Activated CD4-positive, alpha-beta T cell treated with anti-CD3 and anti-CD28 coated beads for 1 hour (primary cell): ENCODE results near the gene PITPNC1.
"Not testable (repeated sequence)": the region's sequence is repeated elsewhere in the genome, so short reads cannot be mapped to it uniquely, and the experiment has no call there.

Experiments used
- DNase-seq: peaks from one replicate; pipeline ENCODE4 v3.0.0-alpha.2; 2020

The PITPNC1 gene

DNA sequence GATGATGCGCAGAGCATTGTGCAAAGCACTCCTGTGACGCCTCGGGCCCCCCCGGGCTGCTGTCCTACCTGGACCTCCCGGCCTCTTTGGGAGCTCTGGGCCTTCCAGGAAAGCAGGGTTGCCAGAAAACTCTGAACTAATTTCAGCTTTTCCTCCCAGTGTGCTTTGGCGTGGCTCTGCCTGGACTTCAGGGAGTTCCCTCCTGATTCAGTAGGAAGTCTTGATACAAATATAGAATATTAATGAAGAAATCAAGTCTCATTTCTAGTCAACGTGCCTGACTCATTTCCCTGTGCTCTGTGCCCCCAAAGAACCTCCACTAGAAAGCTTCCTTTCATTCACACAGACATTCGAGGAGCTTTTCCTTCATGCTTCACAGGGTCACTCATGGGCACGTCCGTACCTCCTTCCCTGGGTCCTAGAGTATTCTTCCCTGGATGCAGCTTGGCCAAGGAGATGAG is 256.7 kb downstream of the PITPNC1 start:
- no peak for DNase-seq

- DNase-seq = no peak
Measured at GRCh38 chr17:67635681-67636080, 258.6 kb downstream of the PITPNC1 start.

GRCh38 chr17:67636312-67636711 is 259.2 kb downstream of the PITPNC1 start:
- DNase-seq = no peak

GRCh38 chr17:67636834-67637520 is 259.9 kb downstream of the PITPNC1 start:
- no peak for DNase-seq

- no peak for DNase-seq
Measured at GRCh38 chr17:67637901-67638641, 261.0 kb downstream of the PITPNC1 start.

DNA sequence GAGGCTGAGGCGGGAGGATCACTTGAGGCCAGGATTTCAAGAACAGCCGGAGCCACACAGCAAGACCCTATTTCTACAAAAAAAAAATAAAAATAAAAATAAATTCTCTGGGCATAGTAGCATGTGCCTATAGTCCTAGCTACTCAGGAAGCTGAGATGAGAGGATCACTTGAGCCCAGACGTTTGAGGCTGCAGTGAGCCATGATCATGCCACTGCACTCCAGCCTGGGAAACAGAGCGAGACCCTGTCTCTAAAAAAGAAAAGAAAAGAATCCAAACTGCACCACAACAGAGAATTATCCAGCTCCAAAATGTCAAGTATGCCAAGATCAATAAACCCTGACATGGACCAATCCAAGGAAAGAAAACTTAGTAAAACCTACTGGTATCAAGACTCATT is 261.8 kb downstream of the PITPNC1 start:
- DNase-seq = no peak

DNA sequence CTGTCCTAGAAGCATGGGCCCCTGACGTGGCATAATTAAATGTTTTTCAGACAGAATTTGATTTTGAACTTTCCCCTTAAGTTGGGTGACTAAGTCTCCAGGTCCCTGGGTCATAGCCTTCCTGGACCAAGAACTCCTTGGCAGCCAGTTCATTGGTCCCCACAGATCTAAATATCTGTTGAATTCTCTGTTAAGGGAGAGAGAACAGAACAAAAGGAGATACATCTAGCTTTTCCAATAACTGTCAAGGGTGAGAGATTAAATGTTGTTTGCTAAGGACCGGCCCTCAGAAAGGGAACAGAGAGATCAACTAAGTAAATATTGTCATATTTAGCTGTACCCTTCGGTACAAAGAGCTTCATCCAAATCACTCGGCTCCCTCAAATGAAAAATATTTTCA is 262.5 kb downstream of the PITPNC1 start:
- DNase-seq = no peak

- no peak for DNase-seq
Measured at GRCh38 chr17:67639979-67640378, 262.9 kb downstream of the PITPNC1 start.

DNA sequence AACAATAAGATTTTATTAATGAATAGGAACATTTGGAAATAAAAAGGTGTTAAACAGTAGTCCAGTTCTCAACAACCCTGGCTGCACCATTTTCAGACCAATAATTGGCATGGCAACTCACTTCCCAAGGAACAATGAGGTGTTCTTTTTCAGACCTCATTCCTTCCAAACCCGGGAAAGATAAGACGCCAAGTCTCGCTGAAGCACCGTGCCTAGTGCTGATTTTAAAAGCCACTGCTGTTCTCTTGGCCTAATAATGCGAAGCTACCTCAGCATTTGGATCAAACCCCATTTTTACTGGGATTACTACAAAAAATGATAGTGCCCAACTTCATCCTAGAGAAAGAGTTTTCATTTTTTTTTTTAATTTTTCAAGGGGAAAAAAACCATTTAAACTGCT is 265.4 kb downstream of the PITPNC1 start:
- no peak for DNase-seq

- no peak for DNase-seq
Measured at GRCh38 chr17:67644061-67644460, 267.0 kb downstream of the PITPNC1 start.

- not testable (repeated sequence) for DNase-seq
Measured at GRCh38 chr17:67645195-67645594, 268.1 kb downstream of the PITPNC1 start.

GRCh38 chr17:67646472-67646871 is 269.4 kb downstream of the PITPNC1 start:
- no peak for DNase-seq

- no peak for DNase-seq
Measured at GRCh38 chr17:67647482-67647881, 270.4 kb downstream of the PITPNC1 start.

DNA sequence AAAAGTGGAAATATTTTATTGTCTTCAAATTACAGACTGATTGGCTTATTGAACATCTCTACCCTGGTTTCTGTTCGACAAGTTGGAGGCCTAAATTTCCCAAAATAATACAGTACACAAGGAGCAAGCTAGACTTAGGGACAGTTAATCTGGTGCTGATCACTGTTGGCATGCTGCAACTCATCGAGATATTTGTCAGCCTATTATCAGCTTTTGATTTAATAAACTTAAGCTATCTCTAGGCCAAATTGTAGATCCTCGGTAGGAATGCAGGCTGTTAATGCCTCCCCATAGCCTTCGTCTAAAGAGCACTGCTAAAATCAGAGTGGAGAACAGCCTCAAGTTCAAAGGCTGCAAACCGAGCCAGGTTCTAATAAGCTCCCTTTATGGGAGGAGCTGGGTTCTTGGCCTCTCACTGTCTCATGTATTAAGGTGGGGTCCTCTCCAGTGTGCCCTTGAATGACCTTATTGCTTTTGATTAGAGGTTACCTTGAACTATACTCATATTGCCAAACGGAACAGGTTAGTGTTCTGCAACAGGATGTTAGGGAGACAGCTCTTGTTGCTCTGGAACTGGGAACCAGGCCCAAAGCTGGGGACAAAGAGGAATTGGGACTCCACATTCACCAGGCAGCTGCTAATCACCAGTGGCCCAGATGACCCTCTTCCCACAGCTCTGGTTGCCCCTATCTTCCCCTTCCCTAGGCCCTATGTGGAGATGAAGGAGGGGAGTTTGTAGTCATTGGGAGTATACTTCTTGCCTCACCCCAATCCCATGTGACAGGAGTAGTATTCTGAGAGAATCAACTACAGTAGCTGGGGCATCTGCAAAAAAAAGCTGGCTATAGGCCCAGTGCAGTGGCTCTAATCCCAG is 271.2 kb downstream of the PITPNC1 start:
- DNase-seq = no peak

GRCh38 chr17:67648906-67649295 is 271.8 kb downstream of the PITPNC1 start:
- DNase-seq = not testable (repeated sequence)

- DNase-seq = no peak
Measured at GRCh38 chr17:67649891-67650290, 272.8 kb downstream of the PITPNC1 start.

GRCh38 chr17:67651218-67651579 is 274.1 kb downstream of the PITPNC1 start:
- DNase-seq = not testable (repeated sequence)

- DNase-seq = no peak
Measured at GRCh38 chr17:67652433-67652832, 275.4 kb downstream of the PITPNC1 start.

- DNase-seq = no peak
Measured at GRCh38 chr17:67655478-67656148, 278.5 kb downstream of the PITPNC1 start.

DNA sequence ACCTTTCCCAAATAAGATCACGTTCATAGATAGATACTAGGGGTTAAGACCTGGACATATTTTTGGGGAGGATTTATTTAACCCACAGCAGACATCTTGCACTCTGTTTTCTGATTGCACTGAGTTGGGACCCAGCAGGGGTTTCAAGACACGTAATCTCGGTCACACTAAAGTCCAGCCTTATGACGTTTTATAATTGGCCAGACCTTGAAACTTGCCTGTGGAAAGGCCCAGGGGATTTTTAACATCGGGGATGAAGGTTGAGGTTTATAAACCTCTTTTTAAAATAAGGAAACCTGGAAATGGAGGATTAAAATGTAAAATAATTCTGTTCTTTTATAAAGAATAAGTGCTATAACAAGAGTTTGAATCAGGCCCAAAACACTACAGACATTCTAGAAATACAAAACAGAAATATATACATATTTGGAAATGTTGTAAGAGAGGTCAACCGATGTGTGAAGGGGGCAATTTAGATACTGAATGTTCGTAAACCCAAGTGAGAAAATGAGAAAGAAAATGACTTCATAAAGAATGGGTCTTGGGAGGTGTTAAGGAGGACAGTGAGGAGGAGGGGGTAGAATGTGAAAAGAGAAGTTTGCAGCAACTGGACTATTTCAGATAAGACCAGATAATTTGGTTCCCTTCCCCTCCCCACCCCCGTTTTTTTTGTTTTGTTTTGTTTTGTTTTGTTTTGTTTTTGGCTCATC is 279.6 kb downstream of the PITPNC1 start:
- no peak for DNase-seq

DNA sequence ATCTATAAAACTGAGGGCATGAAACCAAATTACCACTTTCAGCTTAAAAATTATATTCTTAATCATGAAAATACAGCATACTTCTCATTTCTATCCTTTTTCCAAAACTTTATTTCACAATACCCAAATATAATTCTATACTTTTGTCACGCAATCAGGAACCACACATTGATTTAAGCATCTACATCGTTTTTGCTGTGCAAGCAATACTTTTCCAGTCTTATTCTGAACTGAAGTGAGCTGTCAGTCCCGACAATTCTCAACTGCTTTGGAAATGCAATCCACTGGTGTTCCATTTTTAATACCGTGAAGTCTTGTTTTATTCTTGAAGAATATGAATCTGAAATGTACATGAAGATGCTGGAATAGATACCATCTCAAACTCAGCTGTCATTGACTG is 280.5 kb downstream of the PITPNC1 start:
- no peak for DNase-seq

- no peak for DNase-seq
Measured at GRCh38 chr17:67658265-67658664, 281.2 kb downstream of the PITPNC1 start.
